Measurements from ENCODE around the gene CDH23.

CDH23 gene

DNA sequence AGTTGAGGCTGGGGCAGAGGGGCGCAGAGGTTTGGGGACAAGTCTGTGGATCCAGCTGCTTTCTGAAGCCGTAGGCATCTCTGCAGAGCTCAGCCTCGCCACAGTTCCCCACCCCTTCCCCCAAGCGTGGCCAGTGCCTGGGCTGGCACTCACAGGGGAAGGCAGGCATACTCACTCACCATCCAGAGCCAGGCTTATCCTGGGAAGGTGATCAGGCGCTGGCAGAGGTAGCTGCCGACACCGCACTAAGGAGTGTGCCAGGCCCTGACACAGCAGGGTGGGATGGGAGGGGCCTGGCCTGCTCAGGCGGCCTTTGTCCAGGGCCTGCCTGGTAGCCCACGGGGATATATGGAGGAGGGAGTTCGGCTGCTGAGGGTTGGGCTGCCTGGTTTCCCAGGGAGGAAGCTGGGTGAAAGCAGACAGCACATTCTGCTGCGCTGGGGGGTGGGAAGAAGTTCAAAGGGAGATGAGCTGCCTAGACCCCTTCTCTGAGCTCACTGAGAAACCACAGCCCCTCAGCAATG, 360.7 kb downstream of the CDH23 start:
- ChIA-PET POLR2A (interaction anchor here (0.6 kb wide), 1 partner anchor 9 kb away, joined by 4 read pairs; no protein-coding TSS in a partner anchor), CTCF (interaction anchor here (1.0 to 4.2 kb wide), 7 partner anchors 8 to 139 kb away, joined by 3 to 34 read pairs (median 5); partner anchors contain the start of gene VSIR)
- TF ChIP-seq, protein P1, sequence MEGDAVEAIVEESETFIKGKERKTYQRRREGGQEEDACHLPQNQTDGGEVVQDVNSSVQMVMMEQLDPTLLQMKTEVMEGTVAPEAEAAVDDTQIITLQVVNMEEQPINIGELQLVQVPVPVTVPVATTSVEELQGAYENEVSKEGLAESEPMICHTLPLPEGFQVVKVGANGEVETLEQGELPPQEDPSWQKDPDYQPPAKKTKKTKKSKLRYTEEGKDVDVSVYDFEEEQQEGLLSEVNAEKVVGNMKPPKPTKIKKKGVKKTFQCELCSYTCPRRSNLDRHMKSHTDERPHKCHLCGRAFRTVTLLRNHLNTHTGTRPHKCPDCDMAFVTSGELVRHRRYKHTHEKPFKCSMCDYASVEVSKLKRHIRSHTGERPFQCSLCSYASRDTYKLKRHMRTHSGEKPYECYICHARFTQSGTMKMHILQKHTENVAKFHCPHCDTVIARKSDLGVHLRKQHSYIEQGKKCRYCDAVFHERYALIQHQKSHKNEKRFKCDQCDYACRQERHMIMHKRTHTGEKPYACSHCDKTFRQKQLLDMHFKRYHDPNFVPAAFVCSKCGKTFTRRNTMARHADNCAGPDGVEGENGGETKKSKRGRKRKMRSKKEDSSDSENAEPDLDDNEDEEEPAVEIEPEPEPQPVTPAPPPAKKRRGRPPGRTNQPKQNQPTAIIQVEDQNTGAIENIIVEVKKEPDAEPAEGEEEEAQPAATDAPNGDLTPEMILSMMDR (IDR thresholded peaks at IDR 0.05; ENCODE audit: insufficient read depth, low read length, missing control alignments) = no peak
- no peak overlapping the region for H3K4me3 ChIP-seq (ENCODE audit: low read depth, low read length)
- no peak for DNase-seq (ENCODE audit: low read depth, low spot score)

DNA sequence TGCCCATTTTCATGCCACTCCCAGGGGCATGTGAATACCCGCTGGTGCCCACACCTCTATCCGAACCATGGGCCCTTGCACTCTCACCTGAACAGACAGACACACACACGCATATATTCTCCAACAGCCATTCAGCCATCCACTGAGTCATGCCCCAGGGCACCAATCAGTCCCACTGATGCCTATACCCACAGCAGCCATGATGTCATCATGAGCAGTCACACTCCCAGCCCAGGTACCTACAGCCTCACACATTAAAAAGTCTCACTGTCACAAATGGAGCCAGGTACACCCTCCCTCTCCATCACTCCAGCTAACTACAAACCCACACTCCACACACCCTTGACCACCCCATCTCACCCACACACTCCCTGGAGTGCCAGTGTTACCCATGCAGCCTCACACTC, 364.4 kb downstream of the CDH23 start:
- no peak for DNase-seq (ENCODE audit: low read depth, low spot score)
- ChIA-PET POLR2A (no interaction called here), CTCF (no interaction called here)
- TF ChIP-seq, protein P1 (IDR thresholded peaks at IDR 0.05; ENCODE audit: insufficient read depth, low read length, missing control alignments) = no peak
- H3K4me3 ChIP-seq (ENCODE audit: low read depth, low read length) = no peak overlapping the region

DNA sequence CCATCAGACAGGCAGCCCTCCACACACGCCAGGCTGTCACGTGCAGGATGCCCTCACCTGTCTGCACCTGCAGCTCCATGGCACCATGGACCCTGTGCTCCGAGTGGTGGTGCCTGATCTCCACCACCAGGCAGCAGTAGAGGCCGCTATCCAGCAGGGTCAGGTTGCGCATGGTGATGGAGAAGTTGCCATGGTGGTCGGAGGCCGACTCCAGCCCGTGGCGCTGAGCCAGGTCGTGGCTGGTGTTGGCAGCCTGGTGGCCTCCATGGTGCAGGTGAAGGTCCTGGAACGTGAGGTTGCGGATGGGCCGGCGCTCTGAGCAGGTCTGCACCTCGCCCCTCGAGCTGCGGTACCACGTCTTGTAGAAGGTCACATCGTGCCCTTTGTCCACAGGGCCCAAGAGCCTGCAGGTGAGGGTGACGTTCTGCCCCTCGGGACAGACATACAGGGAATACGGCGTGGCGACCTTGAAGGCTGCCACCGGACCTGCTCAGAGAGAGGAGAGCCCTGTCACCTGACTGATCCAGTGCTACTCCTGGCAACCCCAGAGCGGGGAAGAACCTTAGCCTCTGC, 364.9 kb downstream of the CDH23 start:
- H3K4me3 ChIP-seq (ENCODE audit: low read depth, low read length) = no peak overlapping the region
- ChIA-PET POLR2A (no interaction called here), CTCF (interaction anchor here (4.2 kb wide), 1 partner anchor 12 kb away, joined by 31 read pairs; the partner anchor contains the start of gene VSIR)
- TF ChIP-seq, protein P1 (IDR thresholded peaks at IDR 0.05; ENCODE audit: insufficient read depth, low read length, missing control alignments) = no peak
- DNase-seq (ENCODE audit: low read depth, low spot score) = no peak

DNA sequence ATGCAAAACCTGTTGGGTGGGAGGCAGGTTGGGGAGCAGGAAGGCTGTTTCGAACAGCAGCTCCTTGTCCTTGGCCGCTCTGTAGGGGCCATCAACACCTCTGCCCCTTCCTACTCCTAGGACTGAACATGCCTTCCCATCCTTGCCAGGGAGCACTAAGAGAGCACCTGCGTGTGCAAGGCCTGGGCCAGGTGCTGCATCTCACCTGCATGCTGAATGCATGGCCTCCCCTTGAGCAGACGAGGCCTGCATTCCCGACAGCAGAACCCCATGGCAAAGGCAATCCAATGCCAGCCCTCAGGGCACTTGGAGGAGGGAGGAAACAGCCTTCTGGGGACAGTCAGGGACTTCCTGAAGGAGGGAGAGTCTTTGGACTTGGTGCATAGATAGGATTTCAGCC, 365.6 kb downstream of the CDH23 start:
- ChIA-PET POLR2A (no interaction called here), CTCF (interaction anchor here (4.2 kb wide), 1 partner anchor 11 kb away, joined by 31 read pairs; the partner anchor contains the start of gene VSIR)
- DNase-seq (ENCODE audit: low read depth, low spot score) = no peak
- TF ChIP-seq, protein P1 (IDR thresholded peaks at IDR 0.05; ENCODE audit: insufficient read depth, low read length, missing control alignments) = no peak
- no peak overlapping the region for H3K4me3 ChIP-seq (ENCODE audit: low read depth, low read length)

DNA sequence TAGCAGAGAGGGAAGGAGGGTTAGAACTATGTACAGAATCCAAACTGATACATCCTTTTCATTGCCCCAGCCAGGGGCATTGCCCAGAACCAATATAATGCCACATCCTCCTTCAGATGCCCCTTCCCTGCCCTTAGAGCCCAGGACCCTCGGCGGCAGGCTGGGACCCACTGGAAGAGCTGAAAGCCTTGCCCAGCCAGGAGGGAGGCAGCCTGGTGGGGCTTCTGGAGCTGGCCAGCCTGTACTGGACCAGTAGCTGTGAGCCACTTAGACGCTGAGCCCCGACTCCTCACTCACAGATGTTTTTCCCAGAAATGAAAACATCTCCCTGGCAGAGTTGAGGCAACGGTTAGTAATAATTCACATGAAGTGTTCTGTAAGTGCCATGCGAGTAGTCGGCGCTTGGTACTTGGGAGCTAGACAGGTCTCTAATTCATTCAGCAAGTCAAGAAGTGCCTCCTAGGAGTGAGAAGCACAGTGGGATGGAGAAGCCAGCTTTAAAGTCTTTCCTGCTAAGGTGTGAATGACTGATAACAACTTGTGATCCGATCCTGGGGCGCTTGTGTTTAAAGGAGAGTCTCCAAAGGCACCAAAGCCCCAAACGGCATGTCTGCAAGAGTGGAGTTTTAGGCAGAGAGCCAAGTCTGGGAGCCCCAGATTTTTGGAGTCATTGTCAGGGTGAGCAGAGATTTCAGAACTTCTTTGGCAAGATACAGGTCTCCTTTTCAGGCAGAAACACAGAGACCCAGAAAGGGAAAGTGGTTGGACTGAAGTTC, 366.8 kb downstream of the CDH23 start:
- no peak for DNase-seq (ENCODE audit: low read depth, low spot score)
- ChIA-PET POLR2A (interaction anchor here (2.0 kb wide), 1 partner anchor 10 kb away, joined by 9 read pairs; the partner anchor contains the start of gene VSIR), CTCF (interaction anchor here (1.3 to 4.2 kb wide), 2 partner anchors 10 to 133 kb away, joined by 5 to 31 read pairs; partner anchors contain the start of gene VSIR)
- TF ChIP-seq, protein P1 (IDR thresholded peaks at IDR 0.05; ENCODE audit: insufficient read depth, low read length, missing control alignments) = no peak
- H3K4me3 ChIP-seq (ENCODE audit: low read depth, low read length) = no peak overlapping the region
